HFFc6 (cell line): ENCODE data around the gene DNAH9. TPM values are rescaled to one million over a fixed set of nuclear protein-coding genes. Genes with fewer than 3 reads are reported as not detected.

ENCODE experiments used
- DNase-seq: peaks from one replicate; pipeline ENCODE4 v3.0.0-alpha.2; 2018
- H3K27ac Mint-ChIP-seq: 2 replicates; pipeline ENCODE4 v1.8.0; 2020; ENCODE audit warnings: mild to moderate bottlenecking, mixed read lengths
- H3K27me3 Mint-ChIP-seq: 2 replicates; pipeline ENCODE4 v1.8.0; 2021; ENCODE audit warnings: mild to moderate bottlenecking, moderate library complexity, mixed read lengths; ENCODE audit not compliant: insufficient read depth
- H3K36me3 Mint-ChIP-seq: 2 replicates; pipeline ENCODE4 v1.8.0; 2021; ENCODE audit warnings: low read depth, mixed read lengths
- H3K4me1 Mint-ChIP-seq: 2 replicates; pipeline ENCODE4 v1.8.0; 2020; ENCODE audit warnings: low read depth, mixed read lengths
- H3K4me3 Mint-ChIP-seq: 2 replicates; pipeline ENCODE4 v1.8.0; 2020; ENCODE audit warnings: mild to moderate bottlenecking, moderate library complexity, mixed read lengths
- H3K9me3 Mint-ChIP-seq: 2 replicates; pipeline ENCODE4 v1.8.0; 2020; ENCODE audit warnings: mild to moderate bottlenecking, mixed read lengths
- total RNA-seq, 6 experiments: library from RNA; stranded (reverse); fragmentation: NEBNext Ultra II Directional; extraction: Animal tissue kit (Norgen Biotek cat#: 25700); gene quantifications; 2 replicates in 1 of 6; 3 replicates in 5 of 6; pipeline ENCODE4 v1.2.3, GENCODE V29; 2021
- TF ChIP-seq, protein P1 (sequence below): fragments of 200-600 bp; sonication (generic); IDR thresholded peaks from 2 replicates; pipeline ENCODE4 v1.5.0; 2021; ENCODE audit warnings: antibody characterized with exemption, mild to moderate bottlenecking

DNAH9 gene
- total RNA-seq, 6 experiments from 2014 or later, result not detected

DNA sequence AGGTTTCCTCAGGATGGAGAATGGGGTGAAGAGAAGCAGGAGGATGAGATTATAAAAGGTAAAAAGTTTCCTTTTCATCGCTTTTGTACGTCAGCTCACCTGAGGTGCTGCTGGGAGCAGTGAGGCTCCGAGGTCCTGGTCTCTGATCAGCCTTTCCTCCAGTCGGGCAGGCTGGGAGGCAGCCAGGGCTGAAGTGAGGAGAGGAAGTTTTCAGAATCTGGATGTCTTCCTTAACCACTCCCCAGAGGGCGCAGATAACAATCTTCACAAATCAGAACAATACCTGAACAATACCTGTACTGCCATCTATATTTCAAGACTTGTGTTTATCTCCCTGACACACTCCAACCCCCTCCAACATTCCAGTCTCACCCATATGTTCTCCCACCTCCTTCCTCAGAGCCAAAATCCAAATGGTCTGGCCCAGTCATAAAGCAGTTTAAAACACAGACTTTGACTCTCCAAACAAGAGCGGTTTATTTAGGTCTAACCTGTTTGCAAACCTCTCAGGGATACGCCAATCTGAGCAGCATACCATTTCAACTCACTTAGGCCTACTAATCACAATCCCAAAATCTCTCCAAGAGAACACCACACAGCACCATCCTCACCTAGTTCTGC lies 392.2 kb downstream of the DNAH9 start:
- DNase-seq, result no peak
- Mint-ChIP-seq H3K4me1 (no peaks in the 10 kb centered on the region), H3K27me3 (no peaks in the 10 kb centered on the region; the same call in 1 of the 2 replicates), H3K9me3 (no peaks in the 10 kb centered on the region), H3K27ac (no peak overlapping the region), H3K36me3 (peaks cover 8% of the 10 kb centered on the region), H3K4me3 (no peak overlapping the region)
- TF ChIP-seq, protein P1, sequence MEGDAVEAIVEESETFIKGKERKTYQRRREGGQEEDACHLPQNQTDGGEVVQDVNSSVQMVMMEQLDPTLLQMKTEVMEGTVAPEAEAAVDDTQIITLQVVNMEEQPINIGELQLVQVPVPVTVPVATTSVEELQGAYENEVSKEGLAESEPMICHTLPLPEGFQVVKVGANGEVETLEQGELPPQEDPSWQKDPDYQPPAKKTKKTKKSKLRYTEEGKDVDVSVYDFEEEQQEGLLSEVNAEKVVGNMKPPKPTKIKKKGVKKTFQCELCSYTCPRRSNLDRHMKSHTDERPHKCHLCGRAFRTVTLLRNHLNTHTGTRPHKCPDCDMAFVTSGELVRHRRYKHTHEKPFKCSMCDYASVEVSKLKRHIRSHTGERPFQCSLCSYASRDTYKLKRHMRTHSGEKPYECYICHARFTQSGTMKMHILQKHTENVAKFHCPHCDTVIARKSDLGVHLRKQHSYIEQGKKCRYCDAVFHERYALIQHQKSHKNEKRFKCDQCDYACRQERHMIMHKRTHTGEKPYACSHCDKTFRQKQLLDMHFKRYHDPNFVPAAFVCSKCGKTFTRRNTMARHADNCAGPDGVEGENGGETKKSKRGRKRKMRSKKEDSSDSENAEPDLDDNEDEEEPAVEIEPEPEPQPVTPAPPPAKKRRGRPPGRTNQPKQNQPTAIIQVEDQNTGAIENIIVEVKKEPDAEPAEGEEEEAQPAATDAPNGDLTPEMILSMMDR, result no peak

DNA sequence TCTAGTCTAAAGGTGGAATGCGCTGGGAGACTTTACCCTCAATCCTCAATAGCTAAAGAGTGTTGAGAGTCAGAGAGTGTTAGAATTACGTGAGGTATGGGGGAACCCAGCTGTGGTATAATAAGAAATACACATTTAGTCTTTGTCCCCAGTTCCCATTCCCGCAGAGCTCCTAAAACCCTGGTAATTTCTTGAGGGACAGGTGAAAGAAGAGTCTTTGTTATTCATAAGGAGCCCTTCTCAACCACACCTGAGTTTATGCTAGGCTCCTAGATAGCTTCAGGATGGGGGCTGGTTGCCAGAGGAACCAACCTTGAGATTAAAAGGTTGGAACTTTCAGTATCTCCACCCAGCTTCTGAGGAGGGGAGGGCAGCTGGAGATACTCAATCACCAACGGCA lies 393.2 kb downstream of the DNAH9 start:
- peaks cover 8% of the 10 kb centered on the region for H3K36me3 Mint-ChIP-seq
- no peak overlapping the region for H3K4me3 Mint-ChIP-seq
- H3K27me3 Mint-ChIP-seq, result no peaks in the 10 kb centered on the region; the same call in 1 of the 2 replicates

DNA sequence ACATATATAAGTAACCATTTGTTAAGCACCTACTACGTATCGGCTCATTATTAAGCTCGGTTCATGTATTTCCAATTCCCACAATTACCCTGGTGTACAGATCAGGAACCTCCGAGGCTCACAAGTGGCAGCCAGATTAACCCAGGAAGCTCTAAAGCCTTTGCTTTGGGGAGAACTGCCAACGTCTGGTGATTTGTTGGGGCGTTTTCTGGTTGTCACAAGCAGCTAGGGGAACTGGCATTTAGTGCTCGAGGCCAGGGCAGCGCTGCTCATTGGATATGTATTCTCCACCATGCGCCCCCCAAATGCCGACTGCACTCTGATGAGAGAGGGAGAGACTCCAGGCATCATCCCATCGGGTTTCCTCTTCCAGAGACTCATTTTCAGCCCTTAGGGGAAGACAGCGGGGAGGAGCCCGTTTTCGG lies 398.5 kb downstream of the DNAH9 start:
- TF ChIP-seq, protein P1, result no peak
- Mint-ChIP-seq H3K4me3 (peak overlapping the region; percentile 96), H3K4me1 (peaks cover 6% of the 10 kb centered on the region; the same call in 1 of the 2 replicates), H3K27ac (peak overlapping the region; percentile 90), H3K27me3 (peaks cover 1% of the 10 kb centered on the region), H3K9me3 (no peaks in the 10 kb centered on the region), H3K36me3 (no peaks in the 10 kb centered on the region)
- peak; percentile 48 for DNase-seq

More for the DNA sequence above, 393.2 kb downstream of the DNAH9 start:
- H3K4me1 Mint-ChIP-seq, result no peaks in the 10 kb centered on the region
- no peak for DNase-seq
- H3K27ac Mint-ChIP-seq, result no peak overlapping the region
- TF ChIP-seq, protein P1, result no peak
- no peaks in the 10 kb centered on the region for H3K9me3 Mint-ChIP-seq

DNA sequence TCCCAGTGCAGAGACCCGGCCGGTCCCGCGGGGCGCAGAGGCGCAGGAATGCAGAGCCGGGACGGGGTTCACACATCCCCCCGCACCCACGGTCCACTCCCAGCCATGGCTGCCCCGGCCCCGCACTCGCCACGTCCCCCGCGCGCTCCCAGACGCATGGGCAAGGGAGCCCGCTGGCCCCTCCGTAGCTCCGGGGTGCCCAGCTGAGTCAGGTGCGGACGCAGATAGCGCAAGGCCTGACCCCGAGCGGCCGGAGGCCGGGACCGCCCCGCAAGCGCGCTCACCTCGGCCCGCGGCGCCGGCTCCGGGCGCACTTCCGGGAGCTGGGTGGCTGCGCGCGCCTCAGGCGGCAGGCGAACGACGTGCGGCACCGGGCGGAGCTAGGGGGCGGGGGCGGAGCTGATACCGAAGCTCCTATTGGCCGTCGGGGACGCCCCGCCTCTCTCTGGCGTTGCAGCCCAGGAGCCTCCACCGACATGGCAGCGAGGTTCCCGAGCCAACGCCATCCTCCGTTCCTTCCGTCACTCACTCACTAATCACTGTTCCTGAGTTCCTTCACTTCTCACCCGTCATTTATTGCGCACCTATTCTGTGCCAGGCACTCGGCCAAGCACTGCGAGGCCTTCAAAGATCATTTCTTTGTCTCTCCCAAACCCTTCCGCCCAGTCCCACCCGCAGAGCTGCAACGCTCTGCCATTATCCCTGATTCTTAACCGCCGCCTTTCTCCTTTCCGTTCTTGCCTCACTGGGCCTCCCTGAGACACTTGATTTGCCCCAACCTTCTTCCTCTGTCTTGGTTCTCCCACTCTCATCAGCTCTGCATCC lies 399.1 kb downstream of the DNAH9 start, which contains the start of gene ZNF18:
Gene ZNF18, minus strand, starts transcription at position 329 of the 825 bp plus-strand sequence. CDS start 4,646 bp downstream, outside the sequence.
- Mint-ChIP-seq H3K9me3 (no peaks in the 10 kb centered on the region), H3K36me3 (no peaks in the 10 kb centered on the region), H3K4me1 (peaks cover 6% of the 10 kb centered on the region), H3K27me3 (peaks cover 1% of the 10 kb centered on the region), H3K27ac (peak within 1 kb of the TSS; percentile 91), H3K4me3 (peak within 1 kb of the TSS; percentile 96)
- peak; percentile 90 for DNase-seq
- TF ChIP-seq, protein P1, result peak; percentile 32; the same call in 1 of the 2 replicates

DNA sequence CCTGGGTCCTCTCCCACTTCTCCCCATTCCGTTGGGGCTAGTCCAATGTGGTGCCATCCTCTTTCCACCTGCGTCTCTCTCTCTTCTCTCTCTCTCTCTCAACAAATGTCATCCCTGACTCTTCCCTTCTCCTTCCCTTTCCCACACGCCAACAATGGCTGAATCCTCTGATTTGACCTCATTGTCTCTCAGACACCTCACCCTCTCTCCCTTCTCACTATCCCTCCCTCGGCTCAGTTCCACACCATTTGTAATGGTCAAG lies 399.6 kb downstream of the DNAH9 start:
- no peak for DNase-seq
- TF ChIP-seq, protein P1, result no peak
- Mint-ChIP-seq H3K27me3 (peaks cover 3% of the 10 kb centered on the region), H3K36me3 (no peaks in the 10 kb centered on the region), H3K4me3 (peak overlapping the region; percentile 92), H3K4me1 (peaks cover 6% of the 10 kb centered on the region), H3K9me3 (no peaks in the 10 kb centered on the region), H3K27ac (peak overlapping the region; percentile 91)
